ENCODE measurements around the gene CBX7.

DNA sequence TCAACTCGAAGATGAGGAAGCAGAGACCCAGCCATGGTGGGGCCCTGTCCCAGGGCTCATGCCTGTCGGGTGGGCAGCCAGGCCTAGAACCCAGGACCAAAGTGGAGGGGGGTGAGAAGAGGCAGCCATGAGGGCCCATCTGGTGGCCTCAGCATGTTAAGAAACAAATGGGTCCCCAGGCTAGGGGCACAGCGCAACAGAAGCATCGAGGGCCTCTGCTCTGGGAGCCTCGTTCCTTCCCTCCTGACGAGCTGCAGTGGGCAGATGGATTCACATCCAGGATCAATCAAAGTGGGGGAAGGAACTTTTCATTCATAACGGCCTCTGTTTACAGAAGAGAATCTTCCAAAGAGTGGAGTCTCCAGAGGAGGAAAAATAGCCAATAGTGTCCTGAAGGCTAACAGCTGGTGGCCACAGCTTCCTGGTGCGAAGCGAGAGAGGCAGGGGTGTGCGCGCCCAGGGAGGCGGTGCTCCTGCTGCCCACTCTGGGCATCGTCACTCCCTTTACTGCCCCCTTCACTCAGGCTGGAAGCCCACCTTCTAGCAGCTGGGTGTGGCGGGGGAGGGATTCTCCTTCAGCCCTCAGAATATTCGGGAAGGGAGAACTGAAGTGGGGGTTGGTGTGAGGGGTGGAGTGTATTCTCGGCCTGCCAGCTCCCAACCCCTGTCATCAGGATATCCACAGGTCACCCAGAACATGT, 4.3 kb downstream of the CBX7 start:
- TF ChIP-seq, protein P1, sequence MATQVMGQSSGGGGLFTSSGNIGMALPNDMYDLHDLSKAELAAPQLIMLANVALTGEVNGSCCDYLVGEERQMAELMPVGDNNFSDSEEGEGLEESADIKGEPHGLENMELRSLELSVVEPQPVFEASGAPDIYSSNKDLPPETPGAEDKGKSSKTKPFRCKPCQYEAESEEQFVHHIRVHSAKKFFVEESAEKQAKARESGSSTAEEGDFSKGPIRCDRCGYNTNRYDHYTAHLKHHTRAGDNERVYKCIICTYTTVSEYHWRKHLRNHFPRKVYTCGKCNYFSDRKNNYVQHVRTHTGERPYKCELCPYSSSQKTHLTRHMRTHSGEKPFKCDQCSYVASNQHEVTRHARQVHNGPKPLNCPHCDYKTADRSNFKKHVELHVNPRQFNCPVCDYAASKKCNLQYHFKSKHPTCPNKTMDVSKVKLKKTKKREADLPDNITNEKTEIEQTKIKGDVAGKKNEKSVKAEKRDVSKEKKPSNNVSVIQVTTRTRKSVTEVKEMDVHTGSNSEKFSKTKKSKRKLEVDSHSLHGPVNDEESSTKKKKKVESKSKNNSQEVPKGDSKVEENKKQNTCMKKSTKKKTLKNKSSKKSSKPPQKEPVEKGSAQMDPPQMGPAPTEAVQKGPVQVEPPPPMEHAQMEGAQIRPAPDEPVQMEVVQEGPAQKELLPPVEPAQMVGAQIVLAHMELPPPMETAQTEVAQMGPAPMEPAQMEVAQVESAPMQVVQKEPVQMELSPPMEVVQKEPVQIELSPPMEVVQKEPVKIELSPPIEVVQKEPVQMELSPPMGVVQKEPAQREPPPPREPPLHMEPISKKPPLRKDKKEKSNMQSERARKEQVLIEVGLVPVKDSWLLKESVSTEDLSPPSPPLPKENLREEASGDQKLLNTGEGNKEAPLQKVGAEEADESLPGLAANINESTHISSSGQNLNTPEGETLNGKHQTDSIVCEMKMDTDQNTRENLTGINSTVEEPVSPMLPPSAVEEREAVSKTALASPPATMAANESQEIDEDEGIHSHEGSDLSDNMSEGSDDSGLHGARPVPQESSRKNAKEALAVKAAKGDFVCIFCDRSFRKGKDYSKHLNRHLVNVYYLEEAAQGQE (IDR thresholded peaks at IDR 0.05; ENCODE audit: low read depth): no peak
- TF ChIP-seq ZBTB7A (IDR thresholded peaks at IDR 0.05; ENCODE audit: low read depth) (no peak), TCF12 (IDR thresholded peaks at IDR 0.05; ENCODE audit: low read depth) (no peak), EGR1 (IDR thresholded peaks at IDR 0.05) (no peak), CREB1 (IDR thresholded peaks at IDR 0.05; ENCODE audit: low read depth) (no peak), RAD21 (IDR thresholded peaks at IDR 0.05; ENCODE audit: low read depth) (no peak), NFIC (IDR thresholded peaks at IDR 0.05) (no peak)
- TF ChIP-seq, protein P2, sequence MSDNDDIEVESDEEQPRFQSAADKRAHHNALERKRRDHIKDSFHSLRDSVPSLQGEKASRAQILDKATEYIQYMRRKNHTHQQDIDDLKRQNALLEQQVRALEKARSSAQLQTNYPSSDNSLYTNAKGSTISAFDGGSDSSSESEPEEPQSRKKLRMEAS (IDR thresholded peaks at IDR 0.05): no peak

Data from Ishikawa (cell line).